Measurements from ENCODE around the gene TBC1D25.

TBC1D25 gene

DNA sequence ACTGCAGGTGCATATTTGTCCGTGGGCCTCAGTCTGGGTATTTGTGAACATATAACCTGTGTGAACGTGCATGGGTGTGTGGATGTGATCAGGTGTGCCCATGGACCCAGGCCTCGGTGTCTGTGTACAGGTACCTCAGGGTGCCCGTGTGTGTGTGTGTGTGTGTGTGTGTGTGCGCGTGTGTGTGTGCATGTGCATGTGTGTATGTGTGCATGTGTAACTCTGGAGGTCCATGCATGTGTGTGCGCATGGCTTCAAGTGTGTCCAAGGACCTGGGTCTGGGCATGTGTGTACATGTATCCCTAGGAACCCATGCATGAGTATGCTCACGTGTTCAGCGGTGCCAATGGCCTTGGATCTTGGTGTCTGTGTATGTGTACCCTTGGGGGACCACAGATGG lies 47.7 kb upstream of the TBC1D25 start:
- H3K4me2 ChIP-seq (ENCODE audit: low read length): no peak overlapping the region
- H3F3A ChIP-seq (ENCODE audit: insufficient read depth, low read length): no peaks in the 10 kb centered on the region
- no peaks in the 10 kb centered on the region for H3K9me3 ChIP-seq (ENCODE audit: low read length)
- H3K4me3 ChIP-seq (ENCODE audit: low read depth, low read length, poor library complexity, severe bottlenecking): no peak overlapping the region
- no peaks in the 10 kb centered on the region for H3K4me1 ChIP-seq (ENCODE audit: insufficient read depth, low read length, severe bottlenecking)
- no peak overlapping the region for H2AFZ ChIP-seq (ENCODE audit: low read length)
- no peak overlapping the region for H3K9ac ChIP-seq (ENCODE audit: low read length)
- H4K20me1 ChIP-seq (ENCODE audit: insufficient read depth, low read length): no peaks in the 10 kb centered on the region
- no peaks in the 10 kb centered on the region for H3K9me2 ChIP-seq (ENCODE audit: low read depth, low read length)
- H3K36me3 ChIP-seq (ENCODE audit: insufficient read depth, low read length): no peaks in the 10 kb centered on the region
- no peaks in the 10 kb centered on the region for H3K27me3 ChIP-seq (ENCODE audit: insufficient read depth, low read length)
- no peak for TF ChIP-seq EZH2 (IDR thresholded peaks at IDR 0.05; ENCODE audit: borderline replicate concordance, low read length)
- TF ChIP-seq, protein P1, sequence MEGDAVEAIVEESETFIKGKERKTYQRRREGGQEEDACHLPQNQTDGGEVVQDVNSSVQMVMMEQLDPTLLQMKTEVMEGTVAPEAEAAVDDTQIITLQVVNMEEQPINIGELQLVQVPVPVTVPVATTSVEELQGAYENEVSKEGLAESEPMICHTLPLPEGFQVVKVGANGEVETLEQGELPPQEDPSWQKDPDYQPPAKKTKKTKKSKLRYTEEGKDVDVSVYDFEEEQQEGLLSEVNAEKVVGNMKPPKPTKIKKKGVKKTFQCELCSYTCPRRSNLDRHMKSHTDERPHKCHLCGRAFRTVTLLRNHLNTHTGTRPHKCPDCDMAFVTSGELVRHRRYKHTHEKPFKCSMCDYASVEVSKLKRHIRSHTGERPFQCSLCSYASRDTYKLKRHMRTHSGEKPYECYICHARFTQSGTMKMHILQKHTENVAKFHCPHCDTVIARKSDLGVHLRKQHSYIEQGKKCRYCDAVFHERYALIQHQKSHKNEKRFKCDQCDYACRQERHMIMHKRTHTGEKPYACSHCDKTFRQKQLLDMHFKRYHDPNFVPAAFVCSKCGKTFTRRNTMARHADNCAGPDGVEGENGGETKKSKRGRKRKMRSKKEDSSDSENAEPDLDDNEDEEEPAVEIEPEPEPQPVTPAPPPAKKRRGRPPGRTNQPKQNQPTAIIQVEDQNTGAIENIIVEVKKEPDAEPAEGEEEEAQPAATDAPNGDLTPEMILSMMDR (IDR thresholded peaks at IDR 0.05; ENCODE audit: low read length): no peak
- H3K27ac ChIP-seq (ENCODE audit: low read depth, low read length, poor library complexity, severe bottlenecking): no peak overlapping the region
- no peaks in the 10 kb centered on the region for H3K79me2 ChIP-seq (ENCODE audit: insufficient read depth, low read length)

DNA sequence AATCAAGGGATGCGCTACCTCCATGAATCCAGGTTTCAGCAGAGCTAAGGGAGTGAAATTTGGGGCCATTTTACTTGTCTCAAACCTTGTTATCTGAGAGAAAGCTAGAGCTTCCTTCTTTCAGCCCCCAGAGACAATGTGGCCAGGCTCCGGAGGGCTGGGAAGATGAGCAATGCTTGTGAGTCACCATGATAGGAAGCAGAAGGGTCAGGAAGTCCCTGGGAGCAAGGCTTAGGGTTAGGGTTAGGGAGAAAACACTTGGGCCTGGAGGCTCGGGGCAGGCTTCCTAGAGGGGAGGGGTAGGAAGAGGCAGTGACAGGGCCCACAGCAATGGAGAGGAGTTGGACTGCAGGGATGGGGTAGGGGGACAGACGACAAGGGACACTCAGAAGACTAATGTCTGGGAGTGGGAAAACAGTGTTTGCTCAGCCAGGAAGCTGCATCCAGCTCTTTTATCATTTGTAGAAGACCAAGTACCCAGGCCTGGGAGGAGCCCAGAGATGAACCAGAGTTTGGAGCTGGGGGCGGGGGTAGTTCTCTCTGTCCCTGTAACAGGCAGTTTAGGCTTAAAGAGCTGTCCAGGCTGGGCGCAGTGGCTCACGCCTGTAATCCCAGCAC lies 47.1 kb upstream of the TBC1D25 start:
- Histone ChIP-seq H3K36me3 (ENCODE audit: insufficient read depth, low read length) (no peaks in the 10 kb centered on the region), H3K4me2 (ENCODE audit: low read length) (no peak overlapping the region), H3K4me3 (ENCODE audit: low read depth, low read length, poor library complexity, severe bottlenecking) (no peak overlapping the region), H4K20me1 (ENCODE audit: insufficient read depth, low read length) (no peaks in the 10 kb centered on the region), H3K9me2 (ENCODE audit: low read depth, low read length) (no peaks in the 10 kb centered on the region), H3F3A (ENCODE audit: insufficient read depth, low read length) (no peaks in the 10 kb centered on the region), H2AFZ (ENCODE audit: low read length) (no peak overlapping the region), H3K9me3 (ENCODE audit: low read length) (no peaks in the 10 kb centered on the region), H3K27ac (ENCODE audit: low read depth, low read length, poor library complexity, severe bottlenecking) (no peak overlapping the region), H3K27me3 (ENCODE audit: insufficient read depth, low read length) (no peaks in the 10 kb centered on the region), H3K79me2 (ENCODE audit: insufficient read depth, low read length) (no peaks in the 10 kb centered on the region), H3K9ac (ENCODE audit: low read length) (no peak overlapping the region), H3K4me1 (ENCODE audit: insufficient read depth, low read length, severe bottlenecking) (no peaks in the 10 kb centered on the region)
- TF ChIP-seq, protein P1 (IDR thresholded peaks at IDR 0.05; ENCODE audit: low read length): no peak
- no peak for TF ChIP-seq EZH2 (IDR thresholded peaks at IDR 0.05; ENCODE audit: borderline replicate concordance, low read length)

GRCh38 chrX:48493890-48494364 lies 45.6 kb upstream of the TBC1D25 start:
- H3K9me3 ChIP-seq (ENCODE audit: low read length): no peaks in the 10 kb centered on the region
- no peak overlapping the region for H3K9ac ChIP-seq (ENCODE audit: low read length)
- H3K79me2 ChIP-seq (ENCODE audit: insufficient read depth, low read length): no peaks in the 10 kb centered on the region
- H3K27me3 ChIP-seq (ENCODE audit: insufficient read depth, low read length): no peaks in the 10 kb centered on the region
- H3K4me1 ChIP-seq (ENCODE audit: insufficient read depth, low read length, severe bottlenecking): no peaks in the 10 kb centered on the region
- H3K4me2 ChIP-seq (ENCODE audit: low read length): no peak overlapping the region
- H4K20me1 ChIP-seq (ENCODE audit: insufficient read depth, low read length): no peaks in the 10 kb centered on the region
- no peaks in the 10 kb centered on the region for H3K9me2 ChIP-seq (ENCODE audit: low read depth, low read length)
- H3K27ac ChIP-seq (ENCODE audit: low read depth, low read length, poor library complexity, severe bottlenecking): no peak overlapping the region
- no peak overlapping the region for H2AFZ ChIP-seq (ENCODE audit: low read length)
- TF ChIP-seq EZH2 (IDR thresholded peaks at IDR 0.05; ENCODE audit: borderline replicate concordance, low read length): no peak
- TF ChIP-seq, protein P1 (IDR thresholded peaks at IDR 0.05; ENCODE audit: low read length): peak; percentile 51
- no peak overlapping the region for H3K4me3 ChIP-seq (ENCODE audit: low read depth, low read length, poor library complexity, severe bottlenecking)
- H3K36me3 ChIP-seq (ENCODE audit: insufficient read depth, low read length): no peaks in the 10 kb centered on the region
- H3F3A ChIP-seq (ENCODE audit: insufficient read depth, low read length): no peaks in the 10 kb centered on the region
